ENCODE data around the gene EXOSC5. TPM values are rescaled to one million over a fixed set of nuclear protein-coding genes. Genes with fewer than 3 reads are reported as not detected.

The EXOSC5 gene
- total RNA-seq, 1 experiment from 2014 or later, result 58.7 TPM

DNA sequence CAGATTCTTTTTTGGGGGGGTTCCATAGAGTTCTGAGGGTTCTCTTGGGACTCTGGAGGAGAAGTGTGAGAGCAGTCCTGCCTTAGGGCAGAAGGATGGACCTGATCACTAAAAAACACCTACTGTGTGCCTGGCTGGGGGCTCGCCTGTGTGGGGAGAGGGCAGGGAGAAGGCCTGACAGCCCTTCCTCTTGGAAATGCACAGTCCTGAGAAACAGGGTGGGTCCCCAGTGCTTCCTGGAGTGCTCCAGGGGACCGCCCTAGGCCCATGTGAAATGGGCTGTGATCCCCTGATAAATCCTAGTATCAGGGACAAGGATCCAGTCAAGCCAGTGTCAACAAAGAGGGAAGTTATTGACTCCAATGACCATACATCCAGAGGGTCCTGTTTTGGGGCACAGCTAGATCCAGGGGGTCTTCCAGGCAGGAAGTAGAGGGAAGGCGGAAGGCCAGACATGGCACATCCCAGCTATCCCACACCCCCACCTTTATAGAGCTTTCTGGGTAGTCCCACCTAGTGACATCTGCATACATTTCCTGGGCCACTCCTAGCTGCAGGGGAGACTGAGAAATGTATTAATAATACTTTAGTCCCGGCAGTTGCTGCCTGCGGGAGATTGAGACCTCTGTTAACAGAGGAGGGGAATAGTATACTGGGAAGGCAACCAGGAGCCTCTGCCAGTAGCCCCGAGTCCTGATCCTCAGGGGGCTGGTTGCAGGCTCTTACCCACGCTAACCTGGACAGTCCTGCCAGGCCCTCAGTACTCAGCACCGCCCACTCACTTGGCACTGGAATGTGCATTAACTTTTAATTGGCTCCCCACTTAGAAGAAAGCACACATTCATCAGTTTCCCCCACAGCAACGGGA lies 14.2 kb upstream of the EXOSC5 start:
- Histone ChIP-seq H3K9me3 (ENCODE audit: control insufficient read depth, low read depth, low read length) (no peaks in the 10 kb centered on the region), H2BK15ac (ENCODE audit: low read depth, low read length) (no peak overlapping the region), H3K14ac (ENCODE audit: insufficient read depth, low read length) (no peak overlapping the region; the same call in 1 of the 2 replicates), H2BK5ac (ENCODE audit: insufficient read length, low read length) (no peak overlapping the region), H2AFZ (ENCODE audit: low read length) (no peak overlapping the region), H3K56ac (ENCODE audit: insufficient read length, low read depth, low read length) (no peak overlapping the region), H3K4ac (ENCODE audit: low read depth, low read length) (no peak overlapping the region), H4K5ac (ENCODE audit: insufficient read length, low read depth, low read length) (no peak overlapping the region), H3K23me2 (ENCODE audit: insufficient read length, low read depth, low read length, poor library complexity, severe bottlenecking) (peaks cover 4% of the 10 kb centered on the region), H3T11ph (ENCODE audit: low read length) (no peak overlapping the region), H4K8ac (replicated peaks; ENCODE audit: insufficient read length, low read depth, low read length) (no peak overlapping the region), H2AK5ac (ENCODE audit: insufficient read length, low read length) (no peak overlapping the region), H4K91ac (ENCODE audit: insufficient read length, low read depth, low read length) (no peak overlapping the region), H2BK12ac (ENCODE audit: insufficient read length, low read depth, low read length) (no peak overlapping the region), H3K4me2 (ENCODE audit: insufficient read depth, insufficient read length, low read length) (no peak overlapping the region), H4K20me1 (ENCODE audit: control insufficient read depth, insufficient read depth, insufficient read length) (peaks cover 3% of the 10 kb centered on the region), H3K18ac (ENCODE audit: insufficient read length, low read depth, low read length) (no peak overlapping the region), H2BK120ac (ENCODE audit: low read depth, low read length, poor library complexity, severe bottlenecking) (no peak overlapping the region), H3K27ac (ENCODE audit: insufficient read length, low read depth, low read length) (no peak overlapping the region), H3K23ac (ENCODE audit: insufficient read length, low read depth, low read length) (no peak overlapping the region), H3K27me3 (ENCODE audit: insufficient read depth, low read length) (no peaks in the 10 kb centered on the region), H3K79me2 (ENCODE audit: insufficient read depth, low read length) (no peaks in the 10 kb centered on the region), H3K79me1 (ENCODE audit: insufficient read depth, low read depth, low read length, poor library complexity, severe bottlenecking) (no peaks in the 10 kb centered on the region), H3K9ac (ENCODE audit: extremely low read depth, insufficient read length, low read length) (no peak overlapping the region), H2BK20ac (ENCODE audit: low read depth, low read length, poor library complexity, severe bottlenecking) (no peak overlapping the region), H3K4me1 (ENCODE audit: insufficient read depth, low read length) (no peaks in the 10 kb centered on the region; the same call in 1 of the 2 replicates)
- no CpG with 5 or more reads among the region's 9 CpGs for WGBS (ENCODE audit: extremely low coverage, insufficient read length, low lambda C conversion rate)
- H3K4me1 Mint-ChIP-seq, result peaks cover 7 to 16% of the 10 kb centered on the region in 2 experiments
- TF ChIP-seq, protein P1, sequence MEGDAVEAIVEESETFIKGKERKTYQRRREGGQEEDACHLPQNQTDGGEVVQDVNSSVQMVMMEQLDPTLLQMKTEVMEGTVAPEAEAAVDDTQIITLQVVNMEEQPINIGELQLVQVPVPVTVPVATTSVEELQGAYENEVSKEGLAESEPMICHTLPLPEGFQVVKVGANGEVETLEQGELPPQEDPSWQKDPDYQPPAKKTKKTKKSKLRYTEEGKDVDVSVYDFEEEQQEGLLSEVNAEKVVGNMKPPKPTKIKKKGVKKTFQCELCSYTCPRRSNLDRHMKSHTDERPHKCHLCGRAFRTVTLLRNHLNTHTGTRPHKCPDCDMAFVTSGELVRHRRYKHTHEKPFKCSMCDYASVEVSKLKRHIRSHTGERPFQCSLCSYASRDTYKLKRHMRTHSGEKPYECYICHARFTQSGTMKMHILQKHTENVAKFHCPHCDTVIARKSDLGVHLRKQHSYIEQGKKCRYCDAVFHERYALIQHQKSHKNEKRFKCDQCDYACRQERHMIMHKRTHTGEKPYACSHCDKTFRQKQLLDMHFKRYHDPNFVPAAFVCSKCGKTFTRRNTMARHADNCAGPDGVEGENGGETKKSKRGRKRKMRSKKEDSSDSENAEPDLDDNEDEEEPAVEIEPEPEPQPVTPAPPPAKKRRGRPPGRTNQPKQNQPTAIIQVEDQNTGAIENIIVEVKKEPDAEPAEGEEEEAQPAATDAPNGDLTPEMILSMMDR (conservative IDR thresholded peaks at IDR 0.05), result no peak
- no peak overlapping the region for H3K4me3 Mint-ChIP-seq
- H3K27me3 Mint-ChIP-seq (ENCODE audit: low read depth), result no peaks in the 10 kb centered on the region; the same call in 1 of the 2 replicates
- no peak for DNase-seq
- no peak overlapping the region for H3K27ac Mint-ChIP-seq
- no peaks in the 10 kb centered on the region for H3K9me3 Mint-ChIP-seq
- H3K36me3 Mint-ChIP-seq (ENCODE audit: insufficient read depth in 1 of 3, low read depth in 3 of 3), result peaks cover 0 to 21% (median 16%) of the 10 kb centered on the region in 3 experiments; a peak in 5 of 7 replicates
